NT2/D1 (cell line): ENCODE data around the gene CACNA1I.

ENCODE experiments used
- DNase-seq: peaks from one replicate; pipeline ENCODE4 v3.0.0-alpha.2; 2011; ENCODE audit warnings: low read depth, low spot score
- H3K27me3 ChIP-seq: 2 replicates; pipeline ENCODE4 v1.6.0; 2011; ENCODE audit warnings: mild to moderate bottlenecking; ENCODE audit not compliant: insufficient read length, insufficient read depth
- H3K36me3 ChIP-seq: 2 replicates; pipeline ENCODE4 v1.6.1; 2011; ENCODE audit warnings: mild to moderate bottlenecking, low read length, mixed read lengths; ENCODE audit not compliant: insufficient read depth, insufficient read length
- H3K4me1 ChIP-seq: 2 replicates; pipeline ENCODE4 v1.5.1; 2011; ENCODE audit not compliant: insufficient read depth, insufficient read length
- H3K4me3 ChIP-seq: 2 replicates; pipeline ENCODE4 v1.5.1; 2011; ENCODE audit warnings: low read depth; ENCODE audit not compliant: insufficient read length
- H3K9ac ChIP-seq: 2 replicates; pipeline ENCODE4 v1.6.0; 2011; ENCODE audit warnings: low read depth; ENCODE audit not compliant: insufficient read length
- H3K9me3 ChIP-seq: 2 replicates; pipeline ENCODE4 v1.5.1; 2011; ENCODE audit warnings: mild to moderate bottlenecking, low read length; ENCODE audit not compliant: insufficient read depth
- SUZ12 ChIP-seq: IDR thresholded peaks from 2 replicates; pipeline ENCODE4 v1.6.1; 2011; ENCODE audit not compliant: insufficient read length, insufficient read depth; ENCODE audit errors: extremely low read depth
- YY1 ChIP-seq: IDR thresholded peaks from 2 replicates; pipeline ENCODE4 v1.6.1; 2011; ENCODE audit not compliant: insufficient read length, insufficient read depth
- ZNF274 ChIP-seq: IDR thresholded peaks from 2 replicates; pipeline ENCODE4 v1.6.1; 2011; ENCODE audit warnings: mild to moderate bottlenecking, low read depth, low read length

Gene CACNA1I

GRCh38 chr22:39628563-39629080 is 58.1 kb downstream of the CACNA1I start:
- no peaks in the 10 kb centered on the region for H3K36me3 ChIP-seq
- no peak overlapping the region for H3K9ac ChIP-seq
- DNase-seq, result no peak
- no peak overlapping the region for H3K4me3 ChIP-seq
- TF ChIP-seq SUZ12 (no peak), ZNF274 (no peak), YY1 (no peak)
- peaks cover 6% of the 10 kb centered on the region; the same call in 1 of the 2 replicates for H3K9me3 ChIP-seq
- H3K4me1 ChIP-seq, result peaks cover 24% of the 10 kb centered on the region
- H3K27me3 ChIP-seq, result no peaks in the 10 kb centered on the region

- no peaks in the 10 kb centered on the region for H3K36me3 ChIP-seq
- peaks cover 22% of the 10 kb centered on the region for H3K4me1 ChIP-seq
- DNase-seq, result no peak
- no peak overlapping the region for H3K9ac ChIP-seq
- no peak overlapping the region for H3K4me3 ChIP-seq
- no peaks in the 10 kb centered on the region for H3K27me3 ChIP-seq
- H3K9me3 ChIP-seq, result peaks cover 16% of the 10 kb centered on the region; the same call in 1 of the 2 replicates
- TF ChIP-seq SUZ12, result no peak
- TF ChIP-seq YY1, result no peak
- no peak for TF ChIP-seq ZNF274
Measured at GRCh38 chr22:39629851-39630250, 59.3 kb downstream of the CACNA1I start.

- H3K36me3 ChIP-seq, result no peaks in the 10 kb centered on the region
- no peak for DNase-seq
- no peak overlapping the region for H3K4me3 ChIP-seq
- no peak overlapping the region for H3K9ac ChIP-seq
- no peaks in the 10 kb centered on the region for H3K27me3 ChIP-seq
- TF ChIP-seq YY1 (no peak), SUZ12 (no peak), ZNF274 (no peak)
- H3K9me3 ChIP-seq, result peaks cover 16% of the 10 kb centered on the region; the same call in 1 of the 2 replicates
- H3K4me1 ChIP-seq, result peaks cover 24% of the 10 kb centered on the region
Measured at GRCh38 chr22:39630721-39631120, 60.2 kb downstream of the CACNA1I start.

- peaks cover 16% of the 10 kb centered on the region; the same call in 1 of the 2 replicates for H3K9me3 ChIP-seq
- peaks cover 26% of the 10 kb centered on the region for H3K4me1 ChIP-seq
- no peak overlapping the region for H3K9ac ChIP-seq
- no peak for DNase-seq
- no peak for TF ChIP-seq YY1
- TF ChIP-seq ZNF274, result no peak
- no peak for TF ChIP-seq SUZ12
- H3K36me3 ChIP-seq, result no peaks in the 10 kb centered on the region
- H3K4me3 ChIP-seq, result no peak overlapping the region
- H3K27me3 ChIP-seq, result no peaks in the 10 kb centered on the region
Measured at GRCh38 chr22:39631381-39632286, 61.1 kb downstream of the CACNA1I start.

DNA sequence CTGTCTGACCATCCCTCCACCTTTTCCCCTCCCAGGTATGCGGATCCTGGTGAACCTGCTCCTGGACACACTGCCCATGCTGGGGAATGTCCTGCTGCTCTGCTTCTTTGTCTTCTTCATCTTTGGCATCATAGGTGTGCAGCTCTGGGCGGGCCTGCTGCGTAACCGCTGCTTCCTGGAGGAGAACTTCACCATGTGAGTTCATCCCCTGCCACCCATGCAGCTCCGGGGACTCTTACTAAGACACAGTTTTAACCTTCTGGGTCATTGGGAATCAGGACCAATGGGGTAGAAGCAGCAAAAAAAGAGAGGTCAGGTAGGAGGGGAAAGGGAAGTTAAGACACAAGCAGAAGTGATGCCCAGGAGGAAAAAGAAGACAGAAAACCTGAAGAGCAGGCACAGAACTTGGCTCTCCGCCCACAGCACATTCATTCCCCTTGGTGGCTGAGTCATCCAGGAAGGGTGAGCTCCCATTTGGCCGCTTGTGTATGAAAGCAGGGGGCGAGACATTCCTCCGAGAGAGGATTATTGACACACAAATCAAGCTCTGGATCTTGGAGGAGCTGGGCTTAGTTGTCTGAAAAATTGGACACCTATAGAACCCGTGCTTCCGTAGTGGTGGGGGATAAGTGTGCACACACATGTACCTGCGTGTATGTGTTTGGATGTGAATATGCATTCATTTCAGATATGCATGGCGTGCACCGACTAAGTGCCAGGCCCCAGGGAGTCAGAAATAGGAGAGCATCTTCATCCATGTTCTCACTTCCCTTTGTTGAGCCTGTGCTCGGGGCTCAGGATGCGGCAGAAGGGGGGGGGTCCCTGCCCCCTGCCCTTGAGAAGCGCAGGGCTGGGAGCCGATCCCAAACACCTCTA is 64.2 kb downstream of the CACNA1I start:
- Histone ChIP-seq H3K36me3 (no peaks in the 10 kb centered on the region), H3K27me3 (no peaks in the 10 kb centered on the region), H3K9ac (peak overlapping the region; percentile 51), H3K9me3 (peaks cover 28% of the 10 kb centered on the region), H3K4me3 (no peak overlapping the region), H3K4me1 (peaks cover 22% of the 10 kb centered on the region)
- DNase-seq, result peak; percentile 23
- TF ChIP-seq ZNF274, result no peak
- TF ChIP-seq YY1, result no peak
- no peak for TF ChIP-seq SUZ12

DNA sequence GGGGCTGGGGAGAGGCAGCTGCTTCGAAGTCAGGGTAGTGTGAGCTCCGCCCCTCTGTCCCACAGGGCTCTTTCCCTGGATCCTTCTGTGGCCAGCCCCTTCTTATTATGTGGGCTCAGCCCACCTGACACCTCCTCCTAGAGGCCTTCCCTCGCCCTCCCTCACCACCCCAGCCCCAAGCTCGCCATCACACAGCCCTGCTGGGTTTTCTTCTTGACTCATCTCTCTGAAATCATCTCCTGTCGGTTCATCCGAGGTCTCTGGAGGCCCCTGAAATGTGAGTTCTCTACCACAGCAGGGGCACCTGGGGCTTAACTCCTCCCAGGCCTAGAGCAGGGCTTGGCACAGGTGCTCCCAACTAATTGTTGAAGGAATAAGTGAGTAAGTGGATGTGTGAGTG is 65.2 kb downstream of the CACNA1I start:
- TF ChIP-seq YY1 (no peak), SUZ12 (no peak), ZNF274 (no peak)
- DNase-seq, result no peak

GRCh38 chr22:39638958-39639357 is 68.4 kb downstream of the CACNA1I start:
- Histone ChIP-seq H3K4me1 (peaks cover 22% of the 10 kb centered on the region), H3K27me3 (no peaks in the 10 kb centered on the region), H3K9ac (no peak overlapping the region), H3K36me3 (no peaks in the 10 kb centered on the region), H3K9me3 (peaks cover 22% of the 10 kb centered on the region), H3K4me3 (no peak overlapping the region)
- TF ChIP-seq SUZ12 (no peak), ZNF274 (no peak), YY1 (no peak)
- DNase-seq, result no peak

More for the DNA sequence above, 65.2 kb downstream of the CACNA1I start:
- Histone ChIP-seq H3K9me3 (peaks cover 31% of the 10 kb centered on the region), H3K4me3 (no peak overlapping the region), H3K27me3 (no peaks in the 10 kb centered on the region), H3K4me1 (peaks cover 22% of the 10 kb centered on the region), H3K9ac (no peak overlapping the region), H3K36me3 (no peaks in the 10 kb centered on the region)
